HG02588 (cell line): ENCODE measurements around the gene BTBD7.
"Not testable (repeated sequence)": the region's sequence is repeated elsewhere in the genome, so short reads cannot be mapped to it uniquely, and the experiment has no call there.

ENCODE experiments used
- ATAC-seq: cut with Tn5 transposase; IDR thresholded peaks from one replicate; pipeline ENCODE4 v1.9.1; 2021; ENCODE audit warnings: mild to moderate bottlenecking, moderate library complexity; ENCODE audit not compliant: unreplicated experiment

BTBD7 gene

DNA sequence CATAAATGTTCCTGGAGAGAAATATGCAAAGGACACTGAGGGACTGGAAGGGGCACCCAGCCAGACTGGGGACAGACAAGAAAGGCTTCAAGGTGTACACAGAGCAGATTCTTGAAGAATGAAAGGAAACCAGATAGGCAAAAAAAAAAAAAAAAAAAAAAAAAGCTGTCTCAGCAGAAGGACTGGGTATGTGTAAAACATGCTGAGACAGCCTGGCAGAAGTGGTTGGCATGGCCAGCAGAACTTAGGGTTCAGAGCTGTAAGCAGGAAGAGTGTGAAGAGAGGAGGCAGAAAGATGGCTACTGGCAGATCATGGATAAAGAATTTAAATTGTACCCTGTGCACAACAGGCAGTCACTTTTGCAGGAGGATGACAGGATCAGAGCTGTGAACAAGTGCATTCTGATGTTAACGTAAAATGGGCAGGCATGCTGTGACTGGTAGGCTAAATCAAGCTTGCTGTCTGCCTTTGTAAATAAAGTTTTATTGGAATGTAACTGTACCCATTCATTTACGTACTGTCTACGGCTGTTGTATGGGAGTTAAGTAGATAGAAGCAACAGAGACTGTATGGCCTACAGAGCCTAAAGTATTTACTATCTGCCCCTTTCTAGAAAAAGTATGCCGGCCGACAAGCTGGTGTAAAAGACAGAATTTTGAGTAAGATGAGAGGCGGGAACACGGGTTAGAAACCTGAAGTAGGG, 83.6 kb downstream of the BTBD7 start:
- ATAC-seq, result no peak

DNA sequence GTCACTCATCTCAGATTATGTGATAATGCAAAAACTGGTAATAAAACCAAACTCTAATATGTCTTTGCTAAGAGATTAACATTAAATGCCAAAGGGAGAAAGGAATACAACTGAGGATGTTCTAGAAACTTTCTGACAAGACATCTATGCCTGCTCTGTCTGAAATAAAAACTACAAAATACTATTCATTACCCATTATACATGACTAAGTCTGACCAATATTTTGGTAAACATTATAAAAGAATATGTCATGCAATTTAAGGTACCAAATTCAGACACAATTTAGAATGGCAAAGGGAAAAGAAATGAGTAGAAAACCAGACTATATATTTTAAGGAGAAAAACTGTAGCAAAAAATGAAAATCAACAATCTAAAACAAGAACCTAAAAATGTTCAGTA, 86.3 kb downstream of the BTBD7 start:
- no peak for ATAC-seq

DNA sequence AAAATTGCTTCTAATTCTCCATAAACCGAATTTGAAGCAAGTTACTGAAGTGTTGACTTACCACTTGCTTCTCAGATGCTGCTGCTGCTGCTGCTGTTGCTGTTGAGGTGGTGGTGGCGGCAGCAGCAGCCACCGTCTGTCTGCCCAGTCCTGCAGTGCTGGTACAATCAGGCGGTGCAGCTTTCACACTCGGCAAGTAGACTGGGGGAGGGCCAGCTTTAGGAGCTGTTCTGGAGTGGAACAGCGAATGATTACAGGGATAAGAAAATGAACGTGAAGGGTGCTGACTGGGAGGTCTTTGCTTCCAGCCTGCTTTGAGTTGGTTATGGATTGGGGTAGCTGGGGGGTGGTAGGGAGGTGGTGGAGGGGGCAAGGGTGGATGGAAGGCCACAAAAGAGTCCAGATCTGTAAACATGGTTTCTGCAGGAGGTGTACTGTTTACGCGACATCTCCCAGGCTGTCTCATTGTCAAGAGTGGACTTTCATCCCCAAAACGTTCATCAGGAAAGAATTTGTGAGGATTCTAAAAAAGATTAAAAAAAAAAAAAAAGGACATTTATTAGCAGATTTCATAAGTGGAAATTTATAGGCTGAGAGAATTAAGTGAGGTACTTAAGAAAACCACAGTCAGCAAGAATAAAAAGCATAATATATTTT, 86.9 kb downstream of the BTBD7 start:
- no peak for ATAC-seq

DNA sequence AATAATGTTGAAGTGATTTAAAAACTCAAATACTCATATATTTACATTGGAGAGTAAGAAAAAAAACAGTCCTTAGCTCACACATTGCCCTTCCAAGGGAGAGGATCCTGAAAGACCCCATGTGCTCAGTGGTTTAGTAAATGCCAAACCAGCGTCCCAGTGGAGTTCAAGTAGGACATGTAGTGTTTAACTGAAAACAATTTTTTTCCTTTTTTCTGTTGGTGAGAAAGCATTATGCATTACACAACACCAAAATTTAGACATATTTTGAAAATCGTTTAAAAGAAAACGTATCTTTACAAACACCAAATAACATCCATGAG, 92.2 kb downstream of the BTBD7 start:
- no peak for ATAC-seq

DNA sequence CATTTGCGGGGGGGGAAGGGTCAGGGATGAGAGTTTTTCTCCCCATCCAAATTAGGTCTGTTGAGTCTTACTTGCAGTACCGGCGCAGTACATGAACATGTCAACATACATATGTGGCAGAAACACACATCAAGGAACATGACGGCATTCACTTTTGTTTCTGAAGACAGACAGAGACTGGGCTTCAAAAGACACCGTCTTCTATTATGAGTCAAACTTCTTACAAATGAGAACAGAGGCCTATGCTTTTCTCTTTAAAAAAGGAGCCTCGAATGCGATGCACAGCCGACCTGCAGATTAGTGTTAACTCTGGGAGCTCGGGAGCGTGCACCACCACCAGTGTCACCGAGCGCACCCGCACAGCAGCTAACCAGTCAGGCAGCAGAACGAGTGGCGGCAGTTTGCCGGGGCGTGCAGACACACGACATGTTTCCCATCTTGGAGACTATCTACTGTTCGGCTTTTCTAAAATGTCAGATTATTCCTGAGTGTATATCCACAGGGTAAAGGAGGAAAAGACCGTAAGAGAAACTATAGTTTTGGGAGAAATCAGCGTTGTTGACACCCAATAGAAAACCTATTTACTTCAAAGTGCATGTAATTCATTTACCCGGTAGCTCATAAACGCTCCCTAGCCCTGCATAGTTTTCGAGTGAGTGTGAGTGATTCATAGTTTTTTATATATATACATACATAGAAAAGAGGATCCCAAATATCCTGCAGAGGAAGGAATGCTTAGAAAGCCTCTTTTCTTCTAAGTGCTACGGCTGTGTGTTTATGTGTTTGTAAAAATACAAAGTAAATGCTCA, 92.8 kb downstream of the BTBD7 start:
- no peak for ATAC-seq

DNA sequence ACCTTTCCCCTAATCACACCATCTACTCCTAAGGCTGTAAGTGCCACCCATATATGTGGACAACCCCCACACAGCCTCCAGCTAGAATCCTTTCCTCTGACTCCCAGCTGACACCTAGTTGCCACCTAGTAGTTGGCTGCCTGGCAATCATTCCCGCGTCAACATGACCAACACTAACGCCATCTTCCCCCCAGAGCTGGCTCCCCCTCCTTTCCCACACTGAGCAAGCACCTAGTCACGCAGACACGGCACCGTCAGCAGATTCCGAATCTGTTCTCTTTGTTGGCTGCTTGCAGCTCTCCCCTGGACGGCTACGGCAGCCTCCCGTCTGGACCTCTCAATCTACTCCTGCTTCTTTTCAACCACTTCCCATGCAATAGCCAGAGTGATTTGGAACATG, 98.0 kb downstream of the BTBD7 start:
- no peak for ATAC-seq

DNA sequence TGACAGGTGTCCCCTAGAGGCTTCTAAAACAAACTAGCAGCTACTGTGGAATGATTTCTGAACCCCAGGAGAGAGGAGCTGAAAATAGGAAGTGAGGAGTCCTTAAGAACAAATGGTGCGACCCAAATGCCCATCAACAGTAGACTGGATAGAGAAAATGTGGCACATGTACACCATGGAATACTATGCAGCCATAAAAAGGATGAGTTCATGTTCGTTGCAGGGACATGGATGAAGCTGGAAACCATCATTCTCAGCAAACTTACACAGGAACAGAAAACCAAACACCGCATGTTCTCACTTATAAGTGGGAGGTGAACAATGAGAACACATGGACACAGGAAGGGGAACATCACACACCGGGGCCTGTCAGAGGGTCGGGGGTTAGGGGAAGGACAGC, 99.8 kb downstream of the BTBD7 start:
- not testable (repeated sequence) for ATAC-seq

DNA sequence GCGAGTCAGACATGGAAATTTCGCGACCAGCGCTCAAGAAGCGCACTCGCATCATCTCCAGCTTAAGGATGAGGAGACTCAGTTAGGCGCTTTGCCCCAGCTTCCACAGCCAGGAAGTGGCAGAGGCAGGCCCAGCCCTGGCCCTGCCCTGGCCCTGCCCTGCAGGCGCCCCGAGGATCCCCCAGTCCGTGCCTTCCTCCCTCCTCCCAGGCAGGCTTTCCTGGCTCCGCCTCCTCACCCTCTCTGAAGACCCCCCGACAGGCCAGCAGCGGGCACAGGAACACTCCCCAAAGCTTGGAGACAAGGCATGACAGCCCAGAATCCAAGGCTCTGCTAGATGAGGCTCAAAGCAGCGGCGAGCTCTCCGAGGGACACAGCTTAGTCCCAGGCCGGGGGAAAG, 100.7 kb downstream of the BTBD7 start:
- ATAC-seq, result no peak

DNA sequence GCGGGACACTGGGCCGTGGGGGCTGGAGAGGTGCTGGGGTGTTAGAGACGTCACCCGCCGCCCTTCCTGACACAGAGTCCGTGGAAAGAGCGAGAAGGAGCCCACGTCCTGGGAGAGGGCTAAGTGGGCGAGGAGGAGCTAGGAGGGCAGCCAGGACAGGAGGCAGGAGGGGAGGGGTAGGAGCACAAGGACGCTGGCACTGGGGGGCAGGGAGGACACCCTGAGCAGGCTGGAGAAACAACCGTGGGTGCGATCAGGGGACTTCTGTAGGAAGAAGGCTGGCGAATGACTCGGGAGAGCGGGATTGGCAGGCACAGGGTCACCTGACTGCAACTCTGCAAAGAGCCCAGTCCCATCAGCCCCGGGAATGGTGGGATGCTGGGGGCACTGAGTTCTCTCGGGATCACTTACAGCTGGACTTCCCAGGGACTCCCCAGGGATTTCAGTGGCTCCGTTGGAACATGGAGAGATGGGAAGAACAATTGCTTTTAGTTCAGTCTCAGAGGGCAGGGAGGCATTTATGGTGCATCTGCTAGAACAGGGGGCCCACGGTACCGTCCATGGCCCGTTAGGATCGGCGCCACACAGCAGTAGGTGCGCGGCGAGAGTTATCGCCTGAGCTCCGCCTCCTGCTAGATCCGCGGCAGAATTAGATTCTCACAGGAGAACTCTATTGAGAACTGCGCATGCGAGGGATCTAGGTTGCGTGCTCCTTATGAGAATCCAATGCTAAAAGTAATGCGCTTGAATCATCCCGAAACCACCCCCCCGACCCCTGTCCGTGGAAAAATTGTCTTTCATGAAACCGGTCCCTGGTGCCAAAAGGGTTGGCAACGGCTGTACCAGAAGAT, 101.5 kb downstream of the BTBD7 start:
- ATAC-seq, result no peak

DNA sequence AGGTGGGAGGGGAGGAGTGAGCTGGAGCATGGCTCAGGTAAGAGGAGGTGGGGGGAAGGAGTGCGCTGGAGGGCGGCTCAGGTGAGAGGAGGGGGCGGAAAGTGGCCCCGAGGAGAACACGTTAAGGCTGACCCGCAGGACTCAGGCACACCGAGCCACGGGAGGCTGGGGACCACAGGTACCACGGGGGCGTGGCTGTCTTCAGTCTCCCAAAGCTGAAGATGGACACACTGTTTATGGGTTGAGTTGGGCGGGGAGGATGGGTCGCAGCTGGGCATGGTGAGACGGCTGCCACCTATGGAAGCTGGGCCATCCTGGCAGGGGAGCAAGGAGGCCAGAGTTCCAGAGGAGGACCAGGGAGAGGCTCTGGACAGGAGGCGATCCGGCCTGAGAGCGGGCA, 102.3 kb downstream of the BTBD7 start:
- ATAC-seq, result no peak

DNA sequence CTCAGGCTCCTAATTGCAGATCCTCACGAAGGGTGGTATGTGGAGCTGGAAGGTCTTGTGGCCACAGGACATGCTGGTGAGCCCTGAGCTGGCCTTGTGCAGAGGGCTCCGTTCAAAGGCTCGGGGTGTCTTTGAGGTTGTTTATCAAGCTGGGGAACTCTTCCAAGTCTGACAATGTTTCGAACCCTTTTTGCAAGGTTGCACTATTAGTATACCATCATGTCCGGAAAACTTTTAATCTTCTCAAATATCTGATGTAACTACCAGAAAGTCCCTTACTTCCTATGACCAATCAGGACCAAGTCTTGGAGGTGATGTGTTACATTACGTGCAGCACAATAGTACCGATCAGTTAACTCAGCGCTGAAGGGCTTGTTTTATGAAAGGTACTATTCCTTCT, 104.3 kb downstream of the BTBD7 start:
- no peak for ATAC-seq

DNA sequence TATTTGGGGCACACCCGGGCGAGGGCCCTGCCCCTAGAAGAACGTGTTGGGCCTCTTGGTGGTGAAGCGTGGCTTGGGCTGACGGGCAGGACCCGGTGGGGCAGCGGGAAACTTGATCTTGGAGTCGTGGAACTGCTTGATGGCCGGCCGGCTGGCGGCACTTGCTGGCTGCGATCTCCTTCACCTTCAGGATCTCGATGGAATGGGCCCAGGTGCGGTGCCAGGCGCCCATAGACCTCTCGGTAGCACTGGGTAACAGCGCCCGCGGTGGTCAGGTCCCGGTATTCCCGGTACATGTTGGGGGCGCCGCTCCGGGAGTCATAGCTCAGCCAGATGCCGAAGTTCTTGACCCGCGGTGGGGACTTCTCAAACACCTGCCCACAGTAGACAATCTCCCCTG, 109.3 kb downstream of the BTBD7 start:
- no peak for ATAC-seq

DNA sequence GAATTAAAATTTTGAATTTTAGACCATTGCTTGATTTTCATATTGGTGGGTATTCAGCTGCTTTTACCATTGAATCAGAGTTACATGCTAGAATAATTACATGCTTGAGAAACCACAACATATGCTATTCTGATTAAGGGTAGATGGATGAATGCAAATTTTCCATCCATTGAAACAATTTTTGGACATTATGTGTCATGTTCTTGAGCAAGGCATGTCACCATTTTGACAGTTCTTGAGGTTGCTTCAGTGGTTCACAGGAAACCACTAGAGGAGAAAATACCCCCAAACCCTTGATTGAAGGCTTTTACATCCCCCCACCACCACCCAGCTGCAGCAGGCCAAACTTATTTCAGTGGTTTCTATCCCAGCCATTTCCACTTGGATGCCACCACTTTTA, 112.3 kb downstream of the BTBD7 start:
- ATAC-seq, result no peak

DNA sequence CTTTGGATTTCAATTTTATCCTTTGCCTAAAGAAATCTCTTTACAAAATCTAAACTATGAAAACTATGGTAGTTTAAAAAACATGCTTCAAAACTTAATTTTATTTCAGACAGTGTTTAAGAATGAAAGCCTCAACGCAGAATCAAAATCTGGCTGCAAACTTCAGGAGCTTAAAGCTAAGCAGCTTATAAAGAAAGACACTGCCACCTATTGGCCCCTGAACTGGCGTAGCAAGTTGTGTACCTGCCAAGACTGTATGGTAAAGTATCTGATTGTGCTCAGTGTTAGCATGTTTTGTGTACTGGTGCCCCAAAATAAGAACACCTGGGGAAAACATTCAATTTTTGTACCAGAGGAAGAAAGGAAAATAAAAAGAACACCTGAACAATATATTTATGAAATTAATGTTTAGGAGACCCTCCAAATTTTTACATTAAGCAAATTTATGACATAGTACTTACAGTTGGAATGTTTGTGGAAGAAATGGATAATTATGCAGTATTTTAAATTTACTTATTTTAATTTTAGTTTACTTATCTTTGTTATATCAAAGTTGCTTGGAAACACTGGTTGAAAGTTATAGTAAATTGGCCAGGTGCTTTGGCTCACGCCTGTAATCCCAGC, 113.6 kb downstream of the BTBD7 start:
- no peak for ATAC-seq

DNA sequence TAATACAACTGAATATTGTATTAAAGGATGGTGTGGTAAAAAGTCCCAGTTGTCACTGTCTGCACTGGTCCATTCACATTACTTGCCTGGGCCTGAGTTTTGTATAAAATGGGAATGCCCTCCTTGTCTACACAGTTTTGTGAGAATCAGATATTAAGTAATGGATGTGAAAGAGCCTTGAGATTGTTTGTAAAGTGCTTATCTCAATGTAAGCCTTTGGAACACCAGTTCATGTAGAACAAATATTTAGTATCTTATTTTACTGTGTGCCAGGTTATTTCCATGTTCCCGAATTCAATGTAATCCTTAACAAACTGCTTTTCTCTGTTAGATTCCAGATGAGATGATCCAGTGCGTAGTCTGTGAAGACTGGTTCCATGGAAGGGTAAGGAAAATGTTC, 118.2 kb downstream of the BTBD7 start:
- ATAC-seq, result no peak

DNA sequence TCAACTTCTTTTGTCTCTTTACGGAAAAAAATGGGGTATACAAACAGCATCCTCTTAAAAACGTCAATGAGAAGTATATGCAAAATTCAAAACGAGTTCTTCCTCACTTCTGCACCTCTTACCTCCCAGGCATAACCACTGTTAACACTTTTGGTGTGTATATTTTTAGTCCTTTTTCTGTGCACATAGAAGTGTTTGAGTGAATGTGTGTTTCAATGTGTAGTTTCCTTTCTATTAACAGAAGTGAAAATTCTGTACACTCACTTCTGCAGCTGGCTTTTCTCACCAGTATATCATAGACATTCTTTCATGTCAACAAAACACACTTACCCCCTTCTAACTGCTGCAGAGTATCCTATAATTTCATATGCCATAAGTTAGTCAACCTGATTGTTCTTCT, 120.4 kb downstream of the BTBD7 start:
- peak; percentile 65 for ATAC-seq

DNA sequence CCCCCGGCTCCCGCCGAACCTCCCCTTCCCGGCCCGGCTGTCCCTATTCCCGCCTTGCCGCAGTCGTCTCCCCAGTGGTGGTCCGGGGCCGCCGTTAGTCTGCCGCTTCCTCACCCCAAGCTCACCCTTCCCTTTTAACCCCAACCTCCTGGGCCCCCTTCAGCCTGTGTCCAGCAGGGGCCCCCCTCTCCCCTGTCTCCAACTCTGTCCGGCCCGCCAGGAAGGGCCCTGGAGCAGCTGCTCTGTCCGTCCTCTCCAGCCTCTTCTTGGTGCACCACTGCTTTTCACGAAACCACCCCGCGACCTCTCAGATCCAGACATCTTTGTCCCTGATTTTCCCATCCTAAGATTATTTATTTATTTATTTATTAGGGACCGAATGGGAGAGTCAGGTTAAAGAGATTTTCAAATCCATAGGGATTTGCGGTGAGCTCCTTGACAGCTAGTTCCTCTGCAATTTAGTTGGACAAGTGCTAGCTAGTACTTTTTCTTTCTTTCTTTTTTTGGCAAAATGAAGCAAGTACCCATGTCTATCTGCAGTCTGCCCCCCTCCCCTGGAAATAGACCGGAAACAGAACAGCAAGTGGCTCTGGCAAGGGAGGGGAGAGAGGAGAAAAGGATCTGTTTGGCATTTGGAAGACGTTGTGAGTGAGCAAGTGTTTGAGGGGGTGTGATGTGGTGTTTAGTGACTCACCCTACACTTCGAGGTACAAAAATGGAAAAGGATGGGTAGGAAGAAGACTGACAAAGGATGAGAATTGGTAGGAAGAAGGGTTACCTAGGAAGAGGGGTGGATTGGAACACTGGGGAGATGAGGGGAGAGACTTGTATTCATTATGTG, 125.1 kb downstream of the BTBD7 start:
- peak; percentile 34 for ATAC-seq

DNA sequence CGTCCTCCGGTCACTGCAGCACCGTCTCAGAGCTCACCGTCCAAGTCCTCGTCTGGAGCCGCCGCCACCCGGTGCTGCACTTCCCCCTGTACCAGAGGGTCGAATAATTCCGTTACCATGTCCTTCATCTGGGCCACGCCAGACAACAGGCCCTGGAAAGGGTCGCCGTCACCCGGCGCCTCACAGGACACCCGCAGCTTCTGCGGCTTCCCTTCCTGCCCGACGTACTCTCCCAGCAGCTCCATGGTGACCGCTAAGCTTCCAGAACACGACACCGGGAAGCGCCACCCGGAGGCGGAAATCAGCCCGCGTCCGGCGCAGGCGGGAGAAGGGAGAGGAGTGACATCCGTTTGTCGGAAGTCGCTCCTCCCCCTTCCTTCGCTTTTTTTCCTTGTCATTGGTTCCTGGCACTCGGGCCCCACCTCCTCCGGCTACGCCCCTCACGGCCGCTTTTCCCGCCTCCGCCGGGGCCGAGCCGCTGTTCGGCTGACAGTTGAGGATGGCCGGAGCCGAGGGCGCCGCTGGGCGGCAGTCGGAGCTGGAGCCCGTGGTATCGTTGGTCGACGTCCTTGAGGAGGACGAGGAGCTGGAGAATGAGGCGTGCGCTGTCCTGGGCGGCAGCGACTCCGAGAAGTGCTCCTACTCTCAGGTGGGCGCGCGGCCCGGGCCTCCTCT, 125.9 kb downstream of the BTBD7 start, which contains the start of the genes GON7 and UBR7:
Gene GON7 (minus strand): TSS at position 273 of the 675 bp plus-strand sequence. CDS start 28 bp downstream, at position 245.
Gene UBR7 (plus strand): TSS at position 464 of the 675 bp plus-strand sequence. CDS start 36 bp downstream, at position 500.
- peak; percentile 87 for ATAC-seq

DNA sequence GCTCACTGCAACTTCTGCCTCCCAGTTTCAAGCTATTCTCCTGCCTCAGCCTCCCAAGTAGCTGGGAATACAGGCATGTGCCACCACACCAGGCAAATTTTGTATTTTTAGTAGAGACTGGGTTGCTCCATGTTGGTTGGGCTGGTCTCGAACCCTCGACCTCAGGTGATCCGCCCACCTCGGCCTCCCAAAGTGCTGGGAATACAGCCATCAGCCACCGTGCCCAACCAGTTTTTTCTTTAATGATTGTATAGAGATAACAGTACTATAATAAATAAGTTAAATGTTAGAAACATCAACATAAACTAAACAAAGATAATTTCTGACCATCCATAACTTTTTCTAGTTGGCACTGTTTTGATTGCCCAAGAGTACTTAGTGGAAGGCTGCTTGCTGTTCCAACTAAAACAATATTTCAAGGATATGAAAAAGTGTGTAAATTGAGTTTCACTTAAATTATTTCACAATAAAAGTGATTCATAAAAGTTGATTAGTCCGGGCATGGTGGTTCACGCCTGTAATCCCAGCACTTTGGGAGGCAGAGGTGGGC, 131.6 kb downstream of the BTBD7 start:
- ATAC-seq, result no peak
